Endodermal cell (in vitro differentiated cells): Measurements from ENCODE around the gene OGDHL. TPM values are rescaled to one million over a fixed set of nuclear protein-coding genes. Genes with fewer than 3 reads are reported as not detected.
"Not testable (repeated sequence)": the region's sequence is repeated elsewhere in the genome, so short reads cannot be mapped to it uniquely, and the experiment has no call there.

Source experiments
- DNase-seq: peaks from one replicate; pipeline ENCODE4 v3.0.0-alpha.2; 2017
- H3K27ac ChIP-seq: 2 replicates; pipeline ENCODE4 v1.5.1; 2013; ENCODE audit warnings: mild to moderate bottlenecking, low read depth, low read length, moderate library complexity
- H3K27me3 ChIP-seq: 2 replicates; pipeline ENCODE4 v1.6.1; 2013; ENCODE audit warnings: mild to moderate bottlenecking, low read length, moderate library complexity; ENCODE audit not compliant: insufficient read depth, control insufficient read depth, poor library complexity, severe bottlenecking
- H3K36me3 ChIP-seq: 2 replicates; pipeline ENCODE4 v1.7.0; 2013; ENCODE audit warnings: mild to moderate bottlenecking, low read length, moderate library complexity; ENCODE audit not compliant: control insufficient read depth, insufficient read depth
- H3K4me1 ChIP-seq: one replicate; pipeline ENCODE4 v1.7.0; 2013; ENCODE audit warnings: low read length; ENCODE audit not compliant: control insufficient read depth, insufficient read depth
- H3K4me3 ChIP-seq: 2 replicates; pipeline ENCODE4 v1.5.1; 2013; ENCODE audit warnings: mild to moderate bottlenecking, low read length, moderate library complexity
- H3K9ac ChIP-seq: 2 replicates; pipeline ENCODE4 v1.6.1; 2013; ENCODE audit warnings: mild to moderate bottlenecking, low read length, moderate library complexity; ENCODE audit not compliant: poor library complexity, severe bottlenecking; ENCODE audit errors: extremely low read depth
- H3K9me3 ChIP-seq: 2 replicates; pipeline ENCODE4 v1.6.1; 2013; ENCODE audit warnings: mild to moderate bottlenecking, low read length, moderate library complexity; ENCODE audit not compliant: control insufficient read depth
- H3K27ac Mint-ChIP-seq: 2 replicates; pipeline ENCODE4 v1.8.0; 2020; ENCODE audit warnings: mixed read lengths
- H3K27me3 Mint-ChIP-seq: 2 replicates; pipeline ENCODE4 v1.8.0; 2021; ENCODE audit warnings: mild to moderate bottlenecking, mixed read lengths; ENCODE audit not compliant: insufficient read depth
- H3K36me3 Mint-ChIP-seq: 2 replicates; pipeline ENCODE4 v1.8.0; 2020; ENCODE audit warnings: low read depth, mixed read lengths
- H3K4me1 Mint-ChIP-seq: 2 replicates; pipeline ENCODE4 v1.8.0; 2020; ENCODE audit warnings: mixed read lengths
- H3K4me3 Mint-ChIP-seq: 2 replicates; pipeline ENCODE4 v1.8.0; 2020; ENCODE audit warnings: mild to moderate bottlenecking, moderate library complexity, mixed read lengths
- H3K9me3 Mint-ChIP-seq: 2 replicates; pipeline ENCODE4 v1.8.0; 2020; ENCODE audit warnings: mild to moderate bottlenecking, mixed read lengths
- WGBS, 2 experiments: methylation state at CpG; one replicate each; pipeline versions ENCODE4 v1.1.5 to v1.1.7; 2013; ENCODE audit warnings: missing lambda C conversion rate in 2 of 2, mixed read lengths in 1 of 2; ENCODE audit not compliant: insufficient coverage in 1 of 2, insufficient read length in 1 of 2; 5-methylcytosine and 5-hydroxymethylcytosine counted together
- total RNA-seq, 2 donors: library from RNA; stranded (reverse); fragmentation: NEBNext Ultra II Directional in 1 of 2; extraction: Animal tissue kit (Norgen Biotek cat#: 25700) in 1 of 2; gene quantifications; 2 replicates in 1 of 2; 3 replicates in 1 of 2; pipeline ENCODE4 v1.2.1, GENCODE V29; 2021
- TF ChIP-seq, protein P1 (sequence below): fragments of 200-600 bp; sonication (generic); conservative IDR thresholded peaks from 2 replicates; pipeline ENCODE4 v1.5.0; 2021; ENCODE audit warnings: antibody characterized with exemption, mild to moderate bottlenecking

Gene OGDHL
- total RNA-seq, 2 donors from 2014 or later, result 13.0 to 14.6 TPM

DNA sequence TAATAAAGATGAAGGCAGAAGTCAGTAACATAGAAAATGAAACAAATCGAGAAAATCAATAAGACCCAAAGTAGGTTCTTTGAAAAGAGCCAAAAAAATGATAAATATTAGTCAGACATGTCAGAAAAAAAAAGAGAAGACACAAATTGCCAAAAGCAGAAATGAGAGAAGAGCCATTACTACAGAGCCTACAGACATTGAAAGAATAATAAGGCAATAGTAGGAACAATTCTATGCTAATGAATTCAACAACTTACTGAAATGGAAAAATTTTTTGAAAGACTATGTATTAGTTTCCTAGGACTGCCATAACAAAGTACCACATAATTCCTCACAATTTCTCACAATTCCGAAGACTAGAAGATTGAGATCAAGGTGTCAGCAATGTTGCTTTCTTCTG is 35.5 kb downstream of the OGDHL start:
- no peak for DNase-seq
- no peak overlapping the region for H3K4me3 ChIP-seq
- WGBS, 2 experiments, result 73 to 92% methylated on average over 1 to 2 of the region's 2 CpGs
- peaks cover 2% of the 10 kb centered on the region for H3K27me3 Mint-ChIP-seq
- no peak overlapping the region for H3K4me3 Mint-ChIP-seq
- no peak overlapping the region for H3K27ac ChIP-seq
- peaks cover 3% of the 10 kb centered on the region for H3K36me3 Mint-ChIP-seq
- TF ChIP-seq, protein P1, sequence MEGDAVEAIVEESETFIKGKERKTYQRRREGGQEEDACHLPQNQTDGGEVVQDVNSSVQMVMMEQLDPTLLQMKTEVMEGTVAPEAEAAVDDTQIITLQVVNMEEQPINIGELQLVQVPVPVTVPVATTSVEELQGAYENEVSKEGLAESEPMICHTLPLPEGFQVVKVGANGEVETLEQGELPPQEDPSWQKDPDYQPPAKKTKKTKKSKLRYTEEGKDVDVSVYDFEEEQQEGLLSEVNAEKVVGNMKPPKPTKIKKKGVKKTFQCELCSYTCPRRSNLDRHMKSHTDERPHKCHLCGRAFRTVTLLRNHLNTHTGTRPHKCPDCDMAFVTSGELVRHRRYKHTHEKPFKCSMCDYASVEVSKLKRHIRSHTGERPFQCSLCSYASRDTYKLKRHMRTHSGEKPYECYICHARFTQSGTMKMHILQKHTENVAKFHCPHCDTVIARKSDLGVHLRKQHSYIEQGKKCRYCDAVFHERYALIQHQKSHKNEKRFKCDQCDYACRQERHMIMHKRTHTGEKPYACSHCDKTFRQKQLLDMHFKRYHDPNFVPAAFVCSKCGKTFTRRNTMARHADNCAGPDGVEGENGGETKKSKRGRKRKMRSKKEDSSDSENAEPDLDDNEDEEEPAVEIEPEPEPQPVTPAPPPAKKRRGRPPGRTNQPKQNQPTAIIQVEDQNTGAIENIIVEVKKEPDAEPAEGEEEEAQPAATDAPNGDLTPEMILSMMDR, result no peak
- H3K36me3 ChIP-seq, result no peaks in the 10 kb centered on the region
- no peaks in the 10 kb centered on the region for H3K4me1 ChIP-seq
- H3K9me3 ChIP-seq, result peaks cover 24% of the 10 kb centered on the region
- peaks cover 33% of the 10 kb centered on the region for H3K9me3 Mint-ChIP-seq
- H3K27ac Mint-ChIP-seq, result no peak overlapping the region
- peaks cover 3% of the 10 kb centered on the region for H3K4me1 Mint-ChIP-seq
- H3K27me3 ChIP-seq, result no peaks in the 10 kb centered on the region
- H3K9ac ChIP-seq, result no peak overlapping the region

DNA sequence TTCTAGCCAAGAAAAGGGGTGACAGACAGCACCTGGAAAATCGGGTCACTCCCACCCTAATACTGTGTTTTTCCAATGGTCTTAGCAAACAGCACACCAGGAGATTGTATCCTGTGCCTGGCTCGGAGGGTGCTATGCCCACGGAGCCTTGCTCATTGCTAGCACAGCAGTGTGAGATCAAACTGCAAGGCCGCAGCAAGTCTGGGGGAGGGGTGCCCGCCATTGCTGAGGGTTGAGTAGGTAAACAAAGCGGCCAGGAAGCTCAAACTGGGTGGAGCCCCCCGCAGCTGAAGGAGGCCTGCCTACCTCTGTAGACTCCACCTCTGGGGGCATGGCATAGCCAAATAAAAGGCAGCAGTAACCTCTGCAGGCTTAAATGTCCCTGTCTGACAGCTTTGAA is 47.0 kb downstream of the OGDHL start:
- H3K4me3 ChIP-seq, H3K27ac ChIP-seq, H3K4me1 Mint-ChIP-seq, H3K4me3 Mint-ChIP-seq, DNase-seq, H3K9ac ChIP-seq, H3K27me3 ChIP-seq, H3K27ac Mint-ChIP-seq, H3K9me3 ChIP-seq, H3K36me3 ChIP-seq, H3K4me1 ChIP-seq, H3K36me3 Mint-ChIP-seq: not testable (repeated sequence)
- H3K9me3 Mint-ChIP-seq, result peaks cover 13% of the 10 kb centered on the region
- H3K27me3 Mint-ChIP-seq, result peaks cover 14% of the 10 kb centered on the region
- 91 to 96% methylated on average over 4 to 7 of the region's 7 CpGs for WGBS, 2 experiments

DNA sequence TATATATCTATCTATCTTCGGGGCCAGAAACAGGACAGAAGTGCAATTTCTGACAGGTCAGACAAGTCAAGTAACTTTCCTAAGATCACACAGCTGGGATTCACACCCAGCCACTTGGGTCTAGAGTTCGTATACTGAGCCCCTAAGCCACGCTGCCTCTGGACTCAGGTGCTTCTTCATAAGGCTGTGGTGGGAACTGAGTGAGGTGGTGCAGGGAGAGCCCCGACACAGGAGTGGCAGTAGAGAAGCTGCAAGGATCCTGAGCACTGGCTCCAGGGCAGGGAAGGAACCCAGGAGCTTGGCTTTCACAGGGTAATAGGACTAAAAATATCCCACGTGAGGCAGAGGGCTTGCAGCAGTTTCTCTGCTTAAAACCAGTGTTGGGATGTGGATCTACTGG is 48.9 kb downstream of the OGDHL start:
- no peaks in the 10 kb centered on the region for H3K4me1 ChIP-seq
- TF ChIP-seq, protein P1, result no peak
- 87 to 88% methylated on average over 3 to 5 of the region's 5 CpGs for WGBS, 2 experiments
- Mint-ChIP-seq H3K27me3 (peaks cover 23% of the 10 kb centered on the region), H3K27ac (no peak overlapping the region), H3K4me1 (no peaks in the 10 kb centered on the region), H3K9me3 (peaks cover 13% of the 10 kb centered on the region), H3K4me3 (no peak overlapping the region), H3K36me3 (no peaks in the 10 kb centered on the region)
- no peak for DNase-seq
- H3K27ac ChIP-seq, result no peak overlapping the region
- H3K36me3 ChIP-seq, result no peaks in the 10 kb centered on the region
- no peak overlapping the region for H3K9ac ChIP-seq
- no peaks in the 10 kb centered on the region for H3K9me3 ChIP-seq
- peaks cover under 1% of the 10 kb centered on the region for H3K27me3 ChIP-seq
- H3K4me3 ChIP-seq, result no peak overlapping the region

DNA sequence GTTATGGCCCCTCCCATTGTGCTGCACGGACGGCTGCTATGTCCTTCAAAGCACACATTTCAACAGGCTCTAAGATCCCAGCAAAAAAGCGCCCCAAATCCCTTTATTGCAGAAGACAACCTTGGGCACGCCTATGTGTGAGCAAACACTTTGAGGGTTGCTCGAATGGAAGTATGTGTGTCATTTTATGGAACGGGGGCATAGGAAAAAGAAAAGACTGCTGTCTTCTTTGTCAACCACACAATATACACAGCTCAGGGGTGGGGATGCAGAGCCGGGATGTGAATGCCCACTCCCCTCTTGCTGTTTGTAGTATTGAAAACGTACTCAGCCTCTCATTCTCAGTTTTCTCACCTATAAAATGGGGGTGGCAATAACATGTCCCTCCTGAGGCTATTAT is 50.6 kb downstream of the OGDHL start:
- H3K27ac ChIP-seq, result no peak overlapping the region
- Mint-ChIP-seq H3K4me1 (no peaks in the 10 kb centered on the region), H3K27ac (no peak overlapping the region), H3K27me3 (peaks cover 23% of the 10 kb centered on the region), H3K9me3 (peaks cover 13% of the 10 kb centered on the region), H3K36me3 (no peaks in the 10 kb centered on the region), H3K4me3 (no peak overlapping the region)
- no peaks in the 10 kb centered on the region for H3K4me1 ChIP-seq
- no peak overlapping the region for H3K9ac ChIP-seq
- TF ChIP-seq, protein P1, result no peak
- H3K9me3 ChIP-seq, result no peaks in the 10 kb centered on the region
- no peak for DNase-seq
- no peak overlapping the region for H3K4me3 ChIP-seq
- 87% methylated on average over 3 to 8 of the region's 8 CpGs for WGBS, 2 experiments
- no peaks in the 10 kb centered on the region for H3K36me3 ChIP-seq
- peaks cover 4% of the 10 kb centered on the region for H3K27me3 ChIP-seq
